HG02938 (cell line): ENCODE data around the gene MLLT6.
"Not testable (repeated sequence)": the region's sequence is repeated elsewhere in the genome, so short reads cannot be mapped to it uniquely, and the experiment has no call there.

Source experiments
- ATAC-seq: cut with Tn5 transposase; IDR thresholded peaks from one replicate; pipeline ENCODE4 v1.9.1; 2021; ENCODE audit warnings: mild to moderate bottlenecking, moderate library complexity; ENCODE audit not compliant: unreplicated experiment

The MLLT6 gene

GRCh38 chr17:38725066-38725465, 20.0 kb downstream of the MLLT6 start:
- ATAC-seq = no peak

- not testable (repeated sequence) for ATAC-seq
These were observed 21.1 kb downstream of the MLLT6 start for GRCh38 chr17:38726145-38726544.

GRCh38 chr17:38727736-38728135, 22.7 kb downstream of the MLLT6 start:
- ATAC-seq = no peak

GRCh38 chr17:38728290-38728831, 23.3 kb downstream of the MLLT6 start:
- no peak for ATAC-seq

- ATAC-seq = no peak
These were observed 24.4 kb downstream of the MLLT6 start for GRCh38 chr17:38729368-38729885.

- ATAC-seq = peak; percentile 50
These were observed 24.9 kb downstream of the MLLT6 start, which contains the start of gene CISD3 for GRCh38 chr17:38729886-38730525. Gene CISD3 (plus strand): TSS chr17:38730341. CDS start chr17:38730359, 18 bp downstream.

- ATAC-seq = no peak
These were observed 25.7 kb downstream of the MLLT6 start for GRCh38 chr17:38730526-38731379.

GRCh38 chr17:38731526-38732294, 26.6 kb downstream of the MLLT6 start:
- no peak for ATAC-seq

- no peak for ATAC-seq
These were observed 27.6 kb downstream of the MLLT6 start for GRCh38 chr17:38732376-38733281.

- ATAC-seq = no peak
These were observed 28.4 kb downstream of the MLLT6 start for GRCh38 chr17:38733282-38733981.

- no peak for ATAC-seq
These were observed 29.2 kb downstream of the MLLT6 start for GRCh38 chr17:38733982-38734973.

- ATAC-seq = no peak
These were observed 30.3 kb downstream of the MLLT6 start for GRCh38 chr17:38735161-38735997.

GRCh38 chr17:38738007-38738662, 33.1 kb downstream of the MLLT6 start:
- no peak for ATAC-seq

- no peak for ATAC-seq
These were observed 33.6 kb downstream of the MLLT6 start for GRCh38 chr17:38738686-38739085.

- ATAC-seq = no peak
These were observed 34.2 kb downstream of the MLLT6 start for GRCh38 chr17:38739305-38739704.

GRCh38 chr17:38740044-38740443, 35.0 kb downstream of the MLLT6 start:
- no peak for ATAC-seq

- no peak for ATAC-seq
These were observed 35.7 kb downstream of the MLLT6 start for GRCh38 chr17:38740806-38741205.
